GM19468 (cell line): ENCODE data around the gene SLC25A25.
"Not testable (repeated sequence)": the region's sequence is repeated elsewhere in the genome, so short reads cannot be mapped to it uniquely, and the experiment has no call there.

Source experiments
- ATAC-seq: cut with Tn5 transposase; IDR thresholded peaks from one replicate; pipeline ENCODE4 v1.9.1; 2021; ENCODE audit warnings: mild to moderate bottlenecking, moderate library complexity, moderate number of reproducible peaks; ENCODE audit not compliant: unreplicated experiment; ENCODE audit errors: extremely low read depth

The SLC25A25 gene

GRCh38 chr9:128106940-128107467 lies 39.0 kb downstream of the SLC25A25 start:
- ATAC-seq: no peak

DNA sequence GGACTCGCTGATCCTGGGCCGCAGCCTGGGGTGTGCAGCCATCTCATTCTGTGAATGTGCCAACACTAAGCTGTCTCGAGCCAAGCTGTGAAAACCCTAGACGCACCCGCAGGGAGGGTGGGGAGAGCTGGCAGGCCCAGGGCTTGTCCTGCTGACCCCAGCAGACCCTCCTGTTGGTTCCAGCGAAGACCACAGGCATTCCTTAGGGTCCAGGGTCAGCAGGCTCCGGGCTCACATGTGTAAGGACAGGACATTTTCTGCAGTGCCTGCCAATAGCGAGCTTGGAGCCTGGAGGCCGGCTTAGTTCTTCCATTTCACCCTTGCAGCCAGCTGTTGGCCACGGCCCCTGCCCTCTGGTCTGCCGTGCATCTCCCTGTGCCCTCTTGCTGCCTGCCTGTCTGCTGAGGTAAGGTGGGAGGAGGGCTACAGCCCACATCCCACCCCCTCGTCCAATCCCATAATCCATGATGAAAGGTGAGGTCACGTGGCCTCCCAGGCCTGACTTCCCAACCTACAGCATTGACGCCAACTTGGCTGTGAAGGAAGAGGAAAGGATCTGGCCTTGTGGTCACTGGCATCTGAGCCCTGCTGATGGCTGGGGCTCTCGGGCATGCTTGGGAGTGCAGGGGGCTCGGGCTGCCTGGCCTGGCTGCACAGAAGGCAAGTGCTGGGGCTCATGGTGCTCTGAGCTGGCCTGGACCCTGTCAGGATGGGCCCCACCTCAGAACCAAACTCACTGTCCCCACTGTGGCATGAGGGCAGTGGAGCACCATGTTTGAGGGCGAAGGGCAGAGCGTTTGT lies 39.6 kb downstream of the SLC25A25 start:
- no peak for ATAC-seq

- no peak for ATAC-seq
Observed at GRCh38 chr9:128108269-128109049, 40.4 kb downstream of the SLC25A25 start.

GRCh38 chr9:128109050-128109709 lies 41.1 kb downstream of the SLC25A25 start:
- no peak for ATAC-seq

DNA sequence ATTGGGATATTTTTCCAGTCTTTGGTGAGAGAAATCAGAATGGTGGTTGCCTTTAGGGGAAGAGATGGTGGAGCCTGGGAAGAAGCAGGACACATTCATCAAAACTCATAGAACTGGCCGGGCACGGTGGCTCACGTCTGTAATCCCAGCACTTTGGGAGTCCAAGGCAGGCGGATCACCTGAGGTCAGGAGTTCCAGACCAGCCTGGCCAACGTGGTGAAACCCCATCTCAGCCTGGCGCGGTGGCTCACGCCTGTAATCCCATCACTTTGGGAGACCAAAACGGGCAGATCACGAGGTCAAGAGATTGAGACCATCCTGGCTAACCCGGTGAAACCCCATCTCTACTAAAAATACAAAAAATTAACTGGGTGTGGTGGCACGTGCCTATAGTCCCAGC lies 43.7 kb downstream of the SLC25A25 start:
- not testable (repeated sequence) for ATAC-seq

GRCh38 chr9:128113526-128114325 lies 45.7 kb downstream of the SLC25A25 start:
- ATAC-seq: no peak

DNA sequence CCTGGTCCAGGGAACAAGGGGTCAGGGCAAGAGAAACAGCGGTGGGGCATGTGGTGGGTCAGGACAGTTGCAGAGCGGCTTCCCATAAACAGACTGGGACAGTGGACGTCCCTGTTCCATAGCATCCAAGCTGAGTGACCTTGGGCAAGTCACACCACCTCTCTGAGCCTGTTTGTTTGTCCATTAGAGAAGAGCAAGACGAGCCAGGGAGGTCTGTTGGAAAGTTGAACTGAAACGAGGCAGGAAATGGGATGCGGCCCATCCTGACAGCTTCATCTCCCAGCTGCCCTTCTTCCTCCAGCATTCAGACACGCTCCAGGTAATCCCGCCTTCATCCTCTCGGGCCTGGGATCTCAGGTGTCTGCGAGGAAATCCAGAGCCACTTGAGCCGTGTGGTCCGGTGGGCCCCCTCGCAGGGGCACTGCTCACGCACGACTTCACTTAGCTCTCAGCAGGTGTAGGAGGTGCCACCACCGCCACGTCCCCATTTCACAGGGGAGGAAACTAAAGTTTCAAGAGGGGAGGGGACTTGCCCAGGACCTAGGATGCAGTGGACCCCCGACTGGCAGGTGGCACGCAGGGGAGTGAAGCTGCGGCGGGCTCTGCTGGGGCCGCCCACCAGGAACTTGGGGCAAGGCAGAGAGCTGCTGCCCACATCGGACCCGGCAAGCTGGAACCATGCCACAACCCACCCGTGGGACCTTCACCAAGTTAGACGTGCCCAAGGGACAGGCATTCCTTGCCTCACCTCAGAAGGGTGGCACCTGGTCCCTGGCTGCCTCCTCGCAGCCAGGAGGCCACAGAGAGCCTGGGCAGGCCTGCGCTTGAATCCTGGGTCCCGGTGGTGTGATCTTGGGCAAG lies 46.5 kb downstream of the SLC25A25 start:
- no peak for ATAC-seq

- ATAC-seq: no peak
Observed at GRCh38 chr9:128115187-128116103, 47.4 kb downstream of the SLC25A25 start.

DNA sequence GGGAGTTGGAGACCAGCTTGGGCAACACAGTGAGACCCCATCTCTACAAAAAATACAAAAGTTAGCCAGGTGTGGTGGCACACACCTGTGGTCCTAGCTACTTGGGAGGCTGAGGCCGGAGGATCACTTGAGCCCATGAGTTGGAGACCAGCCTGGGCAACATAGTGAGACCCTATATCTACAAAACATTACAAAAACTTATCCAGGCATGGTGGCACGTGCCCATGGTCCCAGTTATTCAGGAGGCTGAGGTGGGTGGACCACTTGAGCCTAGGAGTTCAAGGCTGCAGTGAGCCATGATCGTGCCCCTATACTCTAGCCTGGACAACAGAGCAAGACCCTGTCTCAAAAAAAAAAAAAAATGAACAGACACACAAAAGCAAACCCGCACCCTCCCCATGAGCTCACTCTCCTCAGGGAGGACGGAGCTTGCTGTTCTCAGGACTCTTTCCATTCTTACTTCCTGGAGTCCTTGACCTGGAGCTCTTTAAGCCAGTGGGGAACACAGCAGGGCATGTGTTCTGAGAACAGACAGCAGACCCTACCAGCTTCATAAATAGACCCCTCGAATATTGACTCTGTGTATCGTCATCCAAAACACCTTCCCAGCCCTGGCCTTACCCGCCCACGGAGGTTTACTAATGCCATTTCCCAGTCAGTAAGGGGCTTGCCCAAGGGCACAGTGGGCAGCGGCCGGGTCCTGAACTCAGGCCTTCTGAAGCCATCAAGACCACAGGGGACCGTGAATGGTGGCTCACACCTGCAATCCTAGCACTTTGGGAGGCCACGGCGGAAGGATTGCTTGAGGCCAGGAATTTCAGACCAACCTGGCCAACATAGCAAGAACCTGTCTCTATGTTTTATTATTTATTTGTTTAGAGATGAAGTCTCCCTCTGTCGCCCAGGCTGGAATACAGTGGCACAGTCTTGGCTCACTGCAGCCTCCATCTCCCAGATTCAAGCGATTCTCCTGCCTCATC lies 48.4 kb downstream of the SLC25A25 start:
- no peak for ATAC-seq

- ATAC-seq: no peak
Observed at GRCh38 chr9:128117613-128118471, 49.8 kb downstream of the SLC25A25 start.

DNA sequence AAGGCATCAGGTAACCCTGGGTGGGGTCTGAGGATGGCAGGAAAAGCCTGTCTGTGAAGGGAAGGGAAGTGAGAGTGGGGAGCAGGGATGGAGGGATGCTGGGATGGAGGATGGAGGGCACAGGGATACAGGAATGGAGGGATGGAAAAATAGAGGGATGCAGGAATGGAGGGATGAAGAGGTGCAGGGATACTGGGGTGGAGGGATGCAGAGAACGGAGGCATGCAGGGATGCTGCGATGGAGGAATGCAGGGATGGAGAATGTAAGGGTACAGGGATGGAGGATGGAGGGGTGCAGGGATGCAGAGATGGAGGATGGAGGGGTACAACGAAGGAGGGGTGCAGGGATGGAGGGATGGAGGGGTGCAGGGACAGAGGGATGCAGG lies 50.4 kb downstream of the SLC25A25 start:
- ATAC-seq: no peak

DNA sequence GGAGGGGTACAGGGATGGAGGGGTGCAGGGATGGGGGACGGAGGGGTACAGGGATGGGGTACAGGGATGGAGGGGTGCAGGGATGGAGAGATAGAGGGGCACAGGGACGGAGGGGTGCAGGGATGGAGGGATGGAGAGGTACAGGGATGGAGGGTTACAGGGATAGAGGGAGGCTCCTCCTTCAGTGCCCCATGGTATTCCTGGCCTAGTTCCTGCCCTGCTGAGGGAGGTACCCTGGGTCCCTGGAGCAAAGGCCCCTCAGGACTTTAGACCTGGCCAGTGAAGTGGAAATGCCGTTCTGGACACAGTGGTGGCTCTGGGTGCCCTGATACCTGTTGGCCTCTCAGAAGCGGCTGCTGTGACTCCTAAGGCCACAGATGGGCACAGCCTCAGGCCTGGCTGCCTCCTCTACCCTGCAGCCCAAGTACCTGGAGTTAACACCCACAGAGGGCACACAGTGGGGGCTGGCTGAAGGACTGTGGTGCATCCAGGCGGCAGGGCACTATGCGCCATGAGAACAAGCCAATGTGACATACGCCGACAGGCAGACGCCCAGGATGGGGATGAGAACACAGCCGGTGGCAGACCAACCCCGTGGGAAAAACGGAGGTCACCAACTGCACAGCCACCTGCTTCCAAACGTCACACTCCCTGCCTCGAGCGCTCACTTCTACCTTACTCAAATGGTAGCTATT lies 51.1 kb downstream of the SLC25A25 start:
- no peak for ATAC-seq

- no peak for ATAC-seq
Observed at GRCh38 chr9:128120061-128120740, 52.2 kb downstream of the SLC25A25 start.

DNA sequence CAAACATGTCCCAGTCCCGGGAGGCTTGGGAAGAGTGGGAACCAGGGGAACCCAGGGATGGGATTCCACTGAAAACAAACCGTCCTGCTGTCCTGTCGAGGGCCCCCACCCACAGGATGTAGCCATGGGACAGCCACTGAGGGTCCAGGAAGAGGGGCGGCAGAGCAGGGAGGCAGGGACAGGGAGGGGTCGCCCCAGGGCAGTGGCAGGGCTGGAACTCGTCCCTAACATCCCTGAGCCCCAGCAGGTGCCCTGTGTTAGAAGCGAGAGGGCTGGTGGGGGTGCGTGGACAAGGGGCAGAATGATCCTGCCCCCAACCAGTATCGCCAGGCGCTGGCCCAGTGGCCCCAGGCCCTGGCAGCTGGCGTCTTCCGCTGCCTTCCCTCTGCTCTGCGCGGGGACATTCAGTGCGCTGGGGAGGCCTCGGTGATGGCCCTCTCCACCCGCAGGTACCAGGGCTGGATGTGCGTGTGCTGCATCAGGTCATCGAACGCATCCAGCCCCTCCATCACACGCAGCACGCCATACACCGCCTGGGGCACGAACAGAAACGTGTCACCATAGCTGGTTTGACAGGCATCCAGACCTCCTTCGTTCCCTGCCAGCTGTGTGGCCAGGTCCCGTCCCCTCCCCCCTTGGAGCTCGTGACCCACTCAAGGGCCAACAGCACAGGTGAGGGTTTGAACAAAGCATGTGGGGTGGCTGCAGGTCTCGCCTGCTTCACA lies 52.9 kb downstream of the SLC25A25 start:
- no peak for ATAC-seq
